Measurements from ENCODE around the gene RAB10.
"Not testable (repeated sequence)": the region's sequence is repeated elsewhere in the genome, so short reads cannot be mapped to it uniquely, and the experiment has no call there.

Gene RAB10

DNA sequence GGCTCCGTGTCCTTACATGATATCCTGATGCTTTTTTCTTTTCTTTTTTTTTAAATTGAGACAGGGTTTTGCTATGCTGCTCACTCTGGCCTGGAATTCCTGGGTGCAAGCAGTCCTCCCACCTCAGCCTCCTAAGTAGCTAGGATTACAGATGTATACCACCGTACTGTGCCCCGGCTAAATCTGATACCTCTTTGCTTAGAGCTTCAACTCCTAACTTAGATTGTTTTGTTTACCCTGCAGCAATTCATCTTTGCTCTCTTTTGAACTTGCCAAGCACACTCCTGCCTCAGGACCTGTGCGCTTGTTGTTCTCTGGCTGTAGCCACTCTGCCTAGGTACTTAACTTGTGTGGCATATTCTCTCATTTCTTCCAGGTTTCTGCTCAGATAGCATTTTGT, 24.5 kb downstream of the RAB10 start:
- DNase-seq (ENCODE audit: low spot score) = no peak

DNA sequence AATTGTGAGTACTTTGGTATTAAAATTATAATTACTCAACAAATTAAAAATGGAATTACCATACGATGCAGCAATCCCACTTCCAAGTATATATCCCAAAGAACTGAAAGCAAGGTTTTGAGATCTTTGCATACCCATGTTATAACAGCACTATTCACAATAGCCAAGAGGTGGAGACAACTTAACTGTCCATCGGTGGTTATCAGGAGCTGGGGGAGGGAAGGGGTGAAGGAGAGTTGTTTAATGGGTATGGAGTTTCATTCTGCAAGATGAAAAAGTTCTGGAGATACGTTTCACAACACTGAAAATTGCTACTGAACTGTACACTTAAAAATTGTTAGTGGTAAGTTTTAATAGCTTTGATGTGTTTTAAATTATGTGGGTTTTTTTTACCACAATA, 25.7 kb downstream of the RAB10 start:
- no peak for DNase-seq (ENCODE audit: low spot score)

DNA sequence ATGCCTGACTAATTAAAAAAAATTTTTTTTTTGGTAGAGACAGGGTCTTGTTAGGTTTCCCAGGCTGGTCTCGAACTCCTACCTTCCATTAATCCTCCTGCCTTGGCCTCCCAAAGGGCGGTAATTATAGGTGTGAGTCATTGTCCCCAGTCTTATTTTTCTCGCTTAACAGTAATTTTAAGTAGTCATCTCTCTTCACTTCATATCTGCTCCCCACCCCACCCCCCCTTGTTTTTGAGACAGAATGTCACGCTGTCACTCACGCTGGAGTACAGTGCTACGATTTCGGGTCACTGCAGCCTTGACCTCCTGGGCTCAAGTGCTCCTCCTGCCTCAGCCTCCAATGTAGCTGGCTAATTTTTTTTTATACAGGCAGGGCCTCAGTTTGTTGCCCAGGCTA, 27.7 kb downstream of the RAB10 start:
- DNase-seq (ENCODE audit: low spot score) = no peak

DNA sequence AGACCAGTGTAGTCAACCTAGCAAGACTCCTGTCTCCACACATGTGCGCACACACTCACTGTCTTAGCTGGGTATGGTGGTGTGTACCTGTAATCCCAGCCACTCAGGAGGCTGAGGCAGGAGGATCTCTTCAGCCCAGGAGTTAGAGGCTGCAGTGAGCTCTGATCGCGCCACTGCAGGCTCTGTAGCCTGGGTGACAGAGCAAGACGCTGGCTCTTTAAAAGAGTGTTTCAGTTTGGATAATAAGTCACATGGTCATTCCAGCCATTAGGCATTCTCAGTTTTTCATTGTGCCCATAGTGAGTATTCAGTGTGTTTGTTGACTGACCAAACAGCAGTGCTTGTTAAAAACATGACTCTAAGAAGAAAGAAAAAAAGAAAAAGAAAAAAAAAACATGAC, 31.0 kb downstream of the RAB10 start:
- no peak for DNase-seq (ENCODE audit: low spot score)

DNA sequence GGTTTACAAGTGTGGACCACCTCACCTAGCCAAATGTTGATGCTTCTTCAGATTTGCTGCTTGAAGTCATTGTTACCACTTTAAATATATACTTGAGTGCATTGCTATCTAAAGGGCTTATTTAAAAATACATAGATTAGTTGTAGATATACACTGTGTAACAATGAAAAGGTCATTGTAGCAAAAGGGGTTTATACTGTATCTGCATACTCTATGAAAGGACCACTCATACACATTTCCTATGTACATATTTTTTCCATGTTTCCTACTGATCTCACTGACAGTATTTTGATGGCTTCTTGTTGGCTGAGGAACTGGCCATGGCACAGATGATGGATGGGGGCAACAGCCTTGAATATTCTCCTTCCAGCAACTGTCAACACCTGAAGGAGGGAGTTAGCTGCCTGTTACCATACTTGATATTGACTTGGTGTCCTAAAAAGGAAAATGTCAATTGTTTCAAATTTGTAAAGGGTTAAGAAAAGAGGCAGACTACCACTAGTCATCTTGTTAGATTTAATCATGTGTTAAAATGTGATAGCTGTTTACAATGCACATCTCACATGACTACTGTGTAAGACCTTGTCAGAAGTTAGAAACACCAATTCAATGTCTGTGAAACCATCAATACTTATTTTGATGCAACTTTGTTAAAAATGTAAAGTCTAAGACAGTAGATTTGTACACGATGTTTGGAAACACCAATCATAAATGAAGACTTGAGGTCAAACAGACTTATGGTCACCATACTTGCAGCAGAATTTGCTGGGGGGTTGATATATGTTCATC, 33.5 kb downstream of the RAB10 start:
- no peak for DNase-seq (ENCODE audit: low spot score)

DNA sequence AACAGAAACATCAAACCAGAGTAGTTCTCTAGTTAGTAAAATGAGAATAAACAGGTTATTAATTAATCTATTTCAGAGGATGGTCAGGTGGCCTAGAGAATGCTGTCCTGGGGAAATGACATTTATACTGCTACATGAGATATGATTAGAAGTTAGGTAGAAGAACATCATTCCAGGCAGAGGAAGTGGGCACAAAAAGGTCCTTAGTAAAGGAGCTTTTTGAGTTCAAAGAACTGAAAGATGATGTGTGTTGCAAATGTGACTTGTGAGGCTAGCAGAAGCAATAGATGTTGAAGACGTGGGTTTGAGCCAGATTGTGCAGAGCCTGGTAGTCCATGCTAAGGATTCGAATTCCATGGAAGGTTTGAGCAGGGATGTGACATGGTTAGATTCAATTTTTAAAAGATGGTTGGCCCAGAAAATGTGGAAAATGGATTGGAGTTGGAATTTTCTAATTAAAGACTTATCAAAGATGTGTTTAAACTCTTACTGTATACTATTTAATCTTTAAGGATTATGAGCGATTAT, 34.2 kb downstream of the RAB10 start:
- DNase-seq (ENCODE audit: low spot score) = no peak

DNA sequence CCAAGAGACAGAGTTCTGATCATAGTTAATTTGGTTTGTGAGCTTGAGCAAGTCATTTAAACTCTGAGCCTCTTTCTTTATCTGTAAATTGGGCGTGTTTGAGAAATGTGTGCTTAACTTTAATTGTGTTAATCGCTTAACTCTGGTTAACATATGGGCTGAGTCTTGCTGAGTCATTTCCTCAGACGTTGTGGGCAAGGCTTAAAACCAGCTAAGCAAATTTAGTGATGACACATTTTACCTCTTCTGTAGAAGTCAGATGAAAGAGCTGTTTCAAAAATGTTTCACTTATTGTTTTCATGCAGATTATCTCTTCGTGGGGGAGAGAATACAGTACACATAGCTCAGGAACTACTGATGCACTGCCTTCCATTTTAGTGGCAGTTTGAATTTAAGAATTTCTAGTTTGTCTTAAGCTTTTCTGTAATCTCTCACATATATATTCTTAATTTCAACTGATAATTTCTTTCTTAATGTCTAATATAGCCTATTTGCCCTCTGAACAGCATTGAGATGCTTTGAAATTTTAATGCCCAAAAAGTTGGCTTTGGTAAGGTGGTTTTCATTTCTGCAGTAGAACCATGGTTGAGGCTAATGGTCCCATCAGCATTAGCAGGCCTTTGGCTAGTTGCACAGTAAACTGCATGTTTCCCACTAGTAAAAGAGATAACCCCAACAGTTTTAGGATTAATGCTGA, 34.9 kb downstream of the RAB10 start:
- DNase-seq (ENCODE audit: low spot score) = peak; percentile 68

DNA sequence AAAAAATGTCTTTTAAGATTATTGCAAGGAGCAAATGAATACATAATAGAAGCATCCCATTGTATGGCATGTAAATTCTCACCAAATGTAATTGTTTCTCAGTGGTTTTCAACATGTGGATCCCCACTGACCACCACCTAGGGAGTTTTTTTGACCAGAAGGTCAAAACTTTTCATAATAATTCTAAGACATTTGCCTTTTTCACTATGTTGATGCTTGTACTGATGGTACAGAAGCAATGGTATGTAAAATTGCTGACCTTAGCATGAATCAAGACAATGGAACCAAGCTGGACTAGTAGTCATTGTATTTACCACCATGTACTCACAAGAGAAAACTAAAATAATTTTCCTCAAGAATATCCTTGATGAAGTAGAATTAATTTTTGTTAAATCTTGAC, 36.8 kb downstream of the RAB10 start:
- no peak for DNase-seq (ENCODE audit: low spot score)

DNA sequence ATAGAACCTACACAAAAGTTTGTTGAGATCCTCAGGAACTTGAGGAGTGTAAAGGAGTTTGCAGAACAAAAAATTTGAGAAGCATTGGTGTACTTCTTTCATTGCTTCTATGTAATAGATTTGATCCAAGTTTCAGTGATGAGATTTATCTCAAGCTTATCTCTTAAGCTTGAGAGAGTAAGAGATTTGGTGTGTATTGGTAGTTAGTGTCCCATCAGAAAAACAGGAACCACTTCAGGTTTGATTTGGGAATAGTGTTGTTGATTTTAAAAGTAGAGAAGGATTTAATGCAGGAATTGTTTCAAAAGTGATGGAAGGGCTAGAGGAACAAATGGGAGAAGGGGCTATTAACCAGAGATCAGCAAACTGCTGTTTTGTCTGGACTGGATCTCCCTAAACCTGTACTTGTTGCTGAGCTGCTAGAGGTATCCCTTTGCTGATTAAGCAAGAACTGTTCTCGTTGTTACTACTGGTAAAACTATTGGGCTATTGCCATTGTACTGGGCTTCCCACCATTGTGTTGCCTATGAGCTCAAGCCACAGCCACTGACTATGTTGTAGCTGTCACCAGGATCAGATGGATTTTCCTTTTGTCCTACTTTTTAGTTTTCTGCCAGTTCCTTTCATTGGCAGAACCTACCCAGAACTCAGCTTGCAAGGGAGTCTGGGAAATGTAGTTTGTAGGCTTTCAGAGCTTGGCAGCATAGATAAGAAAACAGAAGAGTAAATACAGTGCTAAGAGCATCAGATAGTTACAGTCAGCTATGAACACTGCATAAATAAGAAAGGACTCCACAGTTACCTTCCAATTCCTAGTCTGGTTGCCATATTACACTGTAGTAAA, 39.3 kb downstream of the RAB10 start:
- DNase-seq (ENCODE audit: low spot score) = no peak

DNA sequence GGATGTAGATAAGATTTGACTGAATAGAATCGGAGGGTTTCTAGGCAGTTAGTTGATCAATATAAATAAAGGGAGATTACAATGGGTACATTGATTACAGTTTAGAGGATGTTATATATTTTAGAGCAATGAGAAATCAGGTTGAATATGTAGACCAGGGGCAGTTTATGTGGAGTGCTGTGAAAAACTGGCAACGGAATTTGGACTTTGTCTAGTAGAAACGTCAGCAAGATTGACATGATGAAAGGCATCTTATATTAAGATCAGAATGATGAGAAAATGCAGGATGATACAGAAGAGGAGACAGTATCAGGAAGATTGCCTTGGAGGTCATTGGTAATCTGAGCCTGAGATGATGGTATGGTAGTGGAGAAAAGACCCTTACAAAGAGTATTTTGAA, 39.9 kb downstream of the RAB10 start:
- no peak for DNase-seq (ENCODE audit: low spot score)

DNA sequence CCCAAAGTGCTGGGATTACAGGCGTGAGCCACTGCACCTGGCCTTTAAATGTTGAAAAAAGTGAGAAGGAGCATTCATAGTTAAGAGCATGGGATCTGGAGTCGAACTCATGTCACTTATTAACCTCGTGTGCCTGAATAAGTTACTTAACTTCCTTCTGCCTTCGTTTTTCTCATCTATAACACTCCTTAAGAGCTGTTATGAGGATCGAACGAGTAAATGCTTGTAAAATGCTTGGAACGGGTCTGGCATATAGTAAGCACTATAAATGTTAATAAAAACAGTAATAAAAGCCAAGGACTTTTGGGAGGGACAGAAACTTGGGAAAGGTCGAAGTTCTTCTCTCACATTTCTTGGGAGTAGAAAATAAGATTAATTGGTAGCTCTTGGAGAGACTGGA, 40.8 kb downstream of the RAB10 start:
- DNase-seq (ENCODE audit: low spot score) = no peak

DNA sequence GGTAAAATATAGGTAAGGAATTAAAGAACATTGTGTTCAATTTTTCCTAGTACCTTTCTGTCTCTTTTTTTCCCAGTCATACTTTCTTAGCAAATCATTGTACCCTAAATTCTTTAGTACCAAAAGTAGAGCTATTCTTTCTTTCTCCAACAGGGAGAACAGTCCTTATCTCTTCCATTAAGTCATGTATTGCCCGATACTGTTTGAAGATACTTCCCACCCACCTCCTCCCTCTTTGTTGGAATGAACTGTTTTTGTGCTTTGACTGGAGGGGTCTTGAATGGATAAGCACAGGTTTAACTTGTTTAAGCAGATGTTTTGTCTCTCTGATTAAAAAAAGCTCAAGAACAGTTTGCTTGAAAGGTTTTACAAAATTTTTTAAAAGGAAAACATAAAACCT, 41.3 kb downstream of the RAB10 start:
- DNase-seq (ENCODE audit: low spot score) = no peak

DNA sequence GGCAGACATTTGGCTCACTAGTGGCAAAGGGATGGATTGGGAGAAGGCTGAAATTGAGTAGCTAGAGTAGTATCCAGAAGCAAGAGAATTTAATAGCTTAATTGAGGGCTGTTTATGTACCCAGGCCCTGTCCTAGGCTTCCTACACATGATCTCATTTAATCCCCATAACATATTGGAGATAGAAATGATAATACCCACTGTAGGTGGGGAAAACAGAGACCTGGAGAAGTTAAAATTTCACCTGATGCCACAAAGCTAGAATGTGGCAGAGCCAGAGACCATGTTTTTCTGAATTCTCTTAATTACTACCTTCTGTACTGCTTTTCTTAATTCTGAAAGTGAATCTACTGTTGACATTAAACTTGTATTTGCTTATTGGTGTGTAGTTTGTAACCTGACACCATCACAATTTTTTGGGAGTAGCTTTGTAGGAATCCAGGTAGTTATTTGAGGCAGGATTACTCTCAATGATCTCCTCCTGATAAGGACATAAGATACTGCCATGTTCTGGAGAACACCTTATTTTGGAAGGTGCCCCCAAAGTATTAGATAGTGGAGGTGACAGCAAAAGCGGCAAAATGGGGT, 42.2 kb downstream of the RAB10 start:
- no peak for DNase-seq (ENCODE audit: low spot score)

DNA sequence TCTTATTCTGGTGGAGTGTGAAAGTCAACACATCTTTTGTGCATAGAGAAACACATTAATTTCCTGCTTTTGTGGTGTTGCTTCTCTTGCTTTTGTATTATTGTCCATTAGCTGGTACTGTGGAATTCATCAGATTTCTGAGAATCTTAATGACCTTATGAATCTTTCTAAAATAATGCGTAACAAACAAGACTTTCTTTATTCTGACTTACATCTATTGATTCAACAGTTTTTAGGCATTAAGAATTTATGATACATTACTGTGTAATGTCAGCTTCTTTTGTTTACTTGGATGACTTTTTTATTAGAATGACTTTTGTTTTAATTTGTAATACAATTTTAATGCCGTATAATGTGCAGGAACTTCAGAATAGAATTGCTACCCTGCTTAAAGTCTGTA, 43.4 kb downstream of the RAB10 start:
- DNase-seq (ENCODE audit: low spot score) = peak; percentile 27

DNA sequence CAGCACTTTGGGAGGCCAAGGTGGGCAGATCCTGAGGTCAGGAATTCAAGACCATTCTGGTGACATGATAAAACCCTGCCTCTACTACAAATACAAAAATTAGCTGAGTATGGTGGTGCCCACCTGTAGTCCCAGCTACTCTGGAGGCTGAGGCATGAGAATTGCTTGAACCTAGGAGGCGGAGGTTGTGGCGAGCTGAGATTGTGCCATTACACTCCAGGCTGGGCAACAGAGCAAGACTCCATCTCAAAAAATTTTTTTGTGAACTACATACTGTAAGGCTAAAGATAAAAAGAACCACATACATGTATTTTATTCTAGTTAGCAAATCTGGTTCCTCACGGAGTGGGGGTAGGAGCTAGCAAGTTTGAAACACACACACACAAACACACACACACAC, 45.1 kb downstream of the RAB10 start:
- no peak for DNase-seq (ENCODE audit: low spot score)

DNA sequence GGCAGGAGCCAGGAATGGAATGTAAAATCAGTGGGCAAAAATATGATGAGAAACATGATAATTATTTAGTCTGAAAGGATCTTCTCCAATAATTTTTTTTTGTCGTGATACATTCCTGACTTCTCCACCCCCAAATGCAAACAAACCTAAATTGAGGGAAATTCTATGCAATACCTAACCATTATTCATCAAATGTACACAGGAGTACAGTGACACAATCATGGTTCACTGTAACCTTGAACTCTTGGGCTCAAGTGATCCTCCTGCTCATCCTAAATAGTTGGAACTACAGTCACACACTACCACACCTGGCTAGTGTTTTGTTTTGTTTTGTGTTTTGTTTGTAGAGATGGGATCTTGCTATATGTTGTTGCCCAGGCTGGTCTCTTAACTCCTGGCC, 46.5 kb downstream of the RAB10 start:
- no peak for DNase-seq (ENCODE audit: low spot score)

DNA sequence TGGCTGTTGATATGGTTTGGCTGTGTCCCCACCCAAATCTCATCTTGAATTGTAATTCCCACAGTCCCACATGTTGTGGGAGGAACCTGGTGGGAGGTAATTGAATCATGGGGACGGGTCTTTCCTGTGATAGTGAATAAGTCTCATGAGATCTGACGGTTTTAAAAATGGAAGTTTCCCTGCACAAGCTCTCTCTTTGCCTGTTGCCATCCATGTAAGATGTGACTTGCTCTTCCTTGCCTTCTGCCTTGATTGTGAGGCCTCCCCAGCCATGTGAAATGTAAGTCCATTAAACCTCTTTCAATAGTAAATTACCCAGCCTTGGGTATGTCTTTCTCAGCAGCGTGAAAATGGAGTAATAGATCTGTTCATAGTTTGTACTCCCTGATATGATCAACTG, 47.0 kb downstream of the RAB10 start:
- DNase-seq (ENCODE audit: low spot score) = not testable (repeated sequence)

DNA sequence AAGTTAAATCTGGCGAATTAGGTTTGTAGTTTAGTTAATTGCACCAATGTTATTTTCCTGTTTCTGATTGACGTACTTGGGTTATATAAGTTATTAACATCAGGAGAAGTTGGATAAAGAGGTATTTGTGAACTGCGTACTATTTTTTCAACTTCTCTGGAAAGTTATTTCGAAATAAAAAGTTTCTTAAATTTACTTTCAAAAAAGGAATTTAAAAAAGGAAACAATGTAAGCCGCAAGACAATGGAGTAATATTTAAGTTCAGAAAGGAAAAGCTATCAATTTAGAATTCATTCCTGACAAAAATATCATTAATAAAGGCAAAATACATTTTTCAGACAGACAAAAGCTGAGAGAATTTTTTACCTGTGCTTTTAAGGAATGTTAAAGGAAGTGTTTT, 47.7 kb downstream of the RAB10 start:
- no peak for DNase-seq (ENCODE audit: low spot score)

DNA sequence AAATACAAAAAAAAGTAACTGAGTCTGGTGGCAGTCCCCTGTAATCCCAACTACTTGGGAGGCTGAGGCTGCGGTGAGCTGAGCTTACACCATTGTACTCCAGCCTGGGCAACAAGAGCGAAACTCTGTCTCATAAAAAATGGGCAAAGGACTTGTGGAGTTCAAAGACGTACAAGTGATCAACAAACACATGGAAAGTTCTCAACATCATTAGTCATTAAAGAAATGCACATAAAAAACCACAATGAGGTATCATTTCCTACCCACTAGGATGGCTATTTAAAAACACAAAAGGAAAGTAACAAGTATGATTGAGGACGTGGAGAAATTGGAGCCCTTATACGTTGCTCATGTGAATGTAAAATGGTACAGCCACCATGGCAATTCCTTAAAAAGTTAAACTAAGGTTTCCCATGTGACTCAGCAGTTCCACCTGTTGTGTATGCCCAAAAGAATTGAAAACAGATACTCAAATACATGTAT, 52.3 kb downstream of the RAB10 start:
- no peak for DNase-seq (ENCODE audit: low spot score)

DNA sequence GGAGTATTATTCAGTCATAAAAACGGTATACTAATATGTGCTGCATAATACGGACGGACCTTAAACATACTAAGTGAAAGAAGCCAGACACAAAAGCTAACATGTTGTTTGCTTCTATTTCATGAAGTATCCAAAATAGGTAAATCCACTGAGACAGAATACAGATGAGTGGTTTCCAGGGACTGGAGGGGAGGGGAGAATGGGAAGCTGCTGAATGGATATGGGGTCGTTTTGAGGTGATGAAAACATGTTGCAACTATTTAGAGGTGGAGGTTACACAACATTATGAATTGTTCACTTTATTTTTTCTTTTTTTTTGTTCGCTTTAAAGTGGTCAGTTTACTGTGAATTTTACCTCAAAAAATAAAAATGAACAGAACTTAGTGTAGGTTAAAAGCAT, 52.9 kb downstream of the RAB10 start:
- DNase-seq (ENCODE audit: low spot score) = no peak

DNA sequence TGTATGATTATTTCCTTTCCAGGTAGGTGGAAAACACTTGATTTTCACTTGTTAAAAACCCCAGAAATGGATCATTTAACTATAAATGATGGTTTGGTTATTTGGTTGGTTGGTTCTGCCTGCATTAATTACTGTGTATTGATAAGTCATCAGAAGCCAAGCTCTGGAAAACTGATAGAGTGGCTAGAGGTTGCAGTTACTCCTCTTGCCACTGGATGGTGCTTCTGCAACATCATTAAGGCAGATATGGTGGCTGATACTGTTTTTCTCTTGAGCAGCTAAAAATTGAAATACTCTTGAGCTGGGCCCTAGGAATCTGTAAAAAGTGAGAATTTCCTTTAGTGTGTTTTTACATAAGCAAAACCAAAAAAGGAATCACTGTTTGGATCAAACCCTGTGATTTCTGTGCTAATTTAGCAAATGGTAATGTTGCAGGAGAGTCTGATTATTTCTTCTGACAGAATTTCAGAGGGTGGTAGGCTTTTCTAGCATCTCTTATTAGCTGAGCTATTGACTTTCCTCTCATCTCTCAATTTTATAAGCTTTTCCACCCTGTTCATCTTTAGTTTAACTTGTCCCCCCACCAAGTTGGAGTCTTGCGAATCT, 54.3 kb downstream of the RAB10 start:
- peak; percentile 61 for DNase-seq (ENCODE audit: low spot score)

DNA sequence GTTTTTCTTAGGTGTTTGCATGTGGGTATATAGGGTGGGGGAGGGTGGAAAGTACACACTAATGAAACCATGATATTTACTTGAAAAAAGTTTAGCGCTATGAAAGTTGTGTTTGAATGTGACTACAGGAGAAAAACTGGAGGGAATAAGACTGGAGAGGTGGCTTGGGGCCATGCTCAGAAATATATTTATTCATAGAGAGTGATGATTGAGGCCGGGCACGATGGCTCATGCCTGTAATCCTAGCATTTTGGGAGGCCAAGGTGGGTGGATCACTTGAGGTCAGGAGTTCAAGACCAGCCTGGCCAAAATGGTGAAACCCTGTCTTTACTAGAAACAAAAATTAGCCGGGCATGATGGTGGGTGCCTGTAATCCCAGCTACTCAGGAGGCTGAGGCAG, 55.0 kb downstream of the RAB10 start:
- not testable (repeated sequence) for DNase-seq (ENCODE audit: low spot score)

All from COLO829 (cell line).